ENCODE data around the gene SLC4A1AP.
"Not testable (repeated sequence)": the region's sequence is repeated elsewhere in the genome, so short reads cannot be mapped to it uniquely, and the experiment has no call there.

SLC4A1AP gene, protein sequence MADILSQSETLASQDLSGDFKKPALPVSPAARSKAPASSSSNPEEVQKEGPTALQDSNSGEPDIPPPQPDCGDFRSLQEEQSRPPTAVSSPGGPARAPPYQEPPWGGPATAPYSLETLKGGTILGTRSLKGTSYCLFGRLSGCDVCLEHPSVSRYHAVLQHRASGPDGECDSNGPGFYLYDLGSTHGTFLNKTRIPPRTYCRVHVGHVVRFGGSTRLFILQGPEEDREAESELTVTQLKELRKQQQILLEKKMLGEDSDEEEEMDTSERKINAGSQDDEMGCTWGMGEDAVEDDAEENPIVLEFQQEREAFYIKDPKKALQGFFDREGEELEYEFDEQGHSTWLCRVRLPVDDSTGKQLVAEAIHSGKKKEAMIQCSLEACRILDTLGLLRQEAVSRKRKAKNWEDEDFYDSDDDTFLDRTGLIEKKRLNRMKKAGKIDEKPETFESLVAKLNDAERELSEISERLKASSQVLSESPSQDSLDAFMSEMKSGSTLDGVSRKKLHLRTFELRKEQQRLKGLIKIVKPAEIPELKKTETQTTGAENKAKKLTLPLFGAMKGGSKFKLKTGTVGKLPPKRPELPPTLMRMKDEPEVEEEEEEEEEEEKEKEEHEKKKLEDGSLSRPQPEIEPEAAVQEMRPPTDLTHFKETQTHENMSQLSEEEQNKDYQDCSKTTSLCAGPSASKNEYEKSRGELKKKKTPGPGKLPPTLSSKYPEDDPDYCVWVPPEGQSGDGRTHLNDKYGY

DNA sequence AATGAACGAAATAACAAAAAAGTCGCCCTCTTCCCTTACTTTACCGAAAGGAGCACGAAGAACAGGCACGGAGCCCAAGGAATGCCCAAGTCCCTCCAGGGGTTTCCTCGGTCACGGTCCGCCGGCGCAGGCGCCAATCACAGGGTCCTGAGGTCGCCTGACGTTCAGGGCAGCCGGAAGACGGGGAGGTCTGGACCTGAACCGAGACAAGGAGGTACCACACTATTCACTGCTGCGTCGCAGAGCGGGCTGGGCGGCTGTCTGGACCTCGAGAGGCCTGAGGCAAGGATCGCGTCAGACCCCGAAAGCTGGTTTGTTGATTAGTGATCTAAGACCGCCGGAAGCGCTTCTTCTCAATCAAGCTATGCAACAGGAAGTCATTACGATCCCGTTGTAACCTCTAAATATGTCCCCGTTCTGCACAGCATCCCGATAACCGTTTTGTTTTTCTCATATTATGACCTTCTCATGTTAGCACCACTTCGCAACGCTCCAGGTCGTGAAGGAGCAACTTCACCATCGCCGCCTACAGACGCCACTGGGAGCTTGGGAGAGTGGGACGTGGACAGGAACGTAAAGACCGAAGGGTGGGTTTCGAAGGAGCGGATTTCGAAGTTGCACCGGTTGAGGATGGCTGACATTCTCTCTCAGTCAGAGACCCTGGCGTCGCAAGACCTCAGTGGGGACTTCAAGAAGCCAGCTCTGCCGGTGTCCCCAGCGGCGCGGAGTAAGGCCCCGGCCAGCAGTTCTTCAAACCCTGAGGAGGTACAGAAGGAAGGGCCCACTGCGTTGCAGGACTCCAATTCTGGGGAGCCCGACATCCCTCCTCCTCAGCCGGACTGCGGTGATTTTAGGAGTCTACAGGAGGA, at the start of gene SLC4A1AP, which contains the start of gene SUPT7L:
Gene SLC4A1AP (plus strand): TSS at position 605 of the 869 bp plus-strand sequence. CDS start 26 bp downstream, at position 631.
Gene SUPT7L (minus strand): TSS at position 330 of the 869 bp plus-strand sequence. CDS start 1,422 bp downstream, outside the sequence.
- peak; percentile 57 to 75 (median 58) for DNase-seq (ENCODE audit: low read depth in 2 of 3, low spot score in 1 of 3)

DNA sequence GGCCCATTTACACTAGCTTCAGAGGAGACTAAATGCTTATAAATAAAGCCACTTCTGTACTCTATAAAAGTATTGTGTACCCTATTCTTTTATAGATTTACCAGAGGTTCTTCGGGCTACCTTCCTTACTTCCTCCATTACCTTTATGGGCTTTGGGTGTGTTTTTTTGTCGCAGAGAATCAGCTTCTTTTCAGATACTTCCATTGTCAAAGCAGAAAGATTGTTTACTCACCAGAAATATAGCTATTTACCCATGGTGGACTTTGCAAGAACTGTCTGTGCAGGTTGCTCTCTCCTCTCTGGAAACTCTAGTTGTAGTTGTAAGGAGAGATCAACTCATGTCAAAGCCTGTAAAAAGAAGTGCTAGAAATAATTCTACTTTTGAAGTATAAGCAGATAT, 49.7 kb upstream of the SLC4A1AP start:
- DNase-seq (ENCODE audit: low read depth in 2 of 3, low spot score in 1 of 3) = no peak

DNA sequence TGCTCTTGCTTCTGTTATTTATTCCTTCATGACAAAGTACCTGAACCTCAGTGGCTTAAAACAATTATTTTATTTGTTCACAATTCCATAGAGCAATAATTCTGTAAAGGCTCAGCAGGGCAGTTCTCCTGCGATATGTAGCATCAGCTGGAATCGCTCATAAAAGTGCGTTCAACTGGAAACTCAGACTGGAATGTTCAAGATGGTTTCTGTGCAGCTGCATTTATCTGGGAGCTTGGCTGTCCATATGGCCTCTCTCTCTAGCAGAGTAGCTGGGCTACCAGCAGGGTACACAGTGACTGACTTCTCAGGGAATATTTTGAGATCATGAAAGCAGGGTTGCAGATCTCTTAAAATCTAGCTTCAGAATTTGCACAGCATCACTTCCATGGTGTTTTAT, 48.4 kb upstream of the SLC4A1AP start:
- DNase-seq (ENCODE audit: low read depth in 2 of 3, low spot score in 1 of 3) = no peak

DNA sequence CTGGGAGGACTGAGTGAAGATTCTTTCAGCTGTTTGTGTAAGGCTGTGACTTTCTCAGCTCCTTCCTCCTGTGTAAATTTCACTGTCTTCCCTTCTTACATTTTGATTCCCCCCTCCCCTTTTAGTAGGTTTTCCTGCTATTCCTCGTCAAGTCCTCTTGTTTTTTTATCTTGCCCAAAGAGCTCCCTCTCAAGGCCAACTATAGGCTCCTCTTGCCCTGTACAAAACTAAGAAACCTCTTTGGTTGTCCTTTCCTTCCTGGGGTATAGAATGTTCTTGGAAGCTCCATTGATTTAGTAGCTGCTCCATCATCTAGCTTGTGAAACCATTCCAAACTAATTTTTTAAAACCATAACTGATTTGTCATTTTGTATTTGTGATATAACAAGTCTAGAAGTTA, 42.2 kb upstream of the SLC4A1AP start:
- no peak for DNase-seq (ENCODE audit: low read depth in 2 of 3, low spot score in 1 of 3)

DNA sequence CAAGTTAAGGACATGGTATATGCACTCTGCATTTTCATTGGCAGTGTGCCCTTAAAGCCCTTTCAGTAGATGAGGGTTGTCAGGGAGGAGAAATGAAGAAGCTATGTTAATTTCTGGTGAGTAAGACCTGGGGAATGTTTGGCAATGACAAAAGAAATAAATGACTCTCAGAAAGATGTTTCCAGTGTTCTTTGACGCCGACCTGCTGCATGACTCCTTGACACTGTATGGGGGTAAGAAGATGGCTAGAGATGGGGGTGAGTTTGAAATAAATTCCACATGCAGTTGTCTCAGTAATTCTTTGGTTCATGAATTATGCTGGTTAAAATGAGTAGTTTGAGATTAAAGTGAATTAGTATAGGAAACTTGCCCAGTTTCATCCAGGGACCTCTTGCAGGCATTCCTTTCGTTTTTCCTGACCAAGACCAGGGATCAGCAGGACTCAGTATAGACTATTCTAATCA, 40.7 kb upstream of the SLC4A1AP start:
- DNase-seq (ENCODE audit: low read depth in 2 of 3, low spot score in 1 of 3) = no peak

DNA sequence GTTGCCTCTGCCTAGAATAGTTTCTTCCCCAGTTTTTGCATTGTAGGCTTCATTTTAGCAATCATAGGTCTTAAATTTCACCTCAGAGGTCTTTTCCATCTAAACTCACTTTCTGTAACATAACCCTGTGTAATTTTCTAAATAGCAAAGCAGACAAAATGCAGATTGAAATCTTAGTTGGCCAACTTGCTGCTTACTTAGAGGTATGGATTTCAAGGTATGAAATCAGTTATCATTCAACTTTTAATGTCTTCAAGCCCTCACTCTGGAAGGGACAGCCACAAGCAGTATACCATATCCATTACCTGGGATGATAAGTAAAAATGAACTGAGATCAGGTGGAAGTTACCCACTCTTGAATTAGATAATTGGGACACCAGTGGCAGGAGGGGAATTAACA, 38.7 kb upstream of the SLC4A1AP start:
- no peak for DNase-seq (ENCODE audit: low read depth in 2 of 3, low spot score in 1 of 3)

DNA sequence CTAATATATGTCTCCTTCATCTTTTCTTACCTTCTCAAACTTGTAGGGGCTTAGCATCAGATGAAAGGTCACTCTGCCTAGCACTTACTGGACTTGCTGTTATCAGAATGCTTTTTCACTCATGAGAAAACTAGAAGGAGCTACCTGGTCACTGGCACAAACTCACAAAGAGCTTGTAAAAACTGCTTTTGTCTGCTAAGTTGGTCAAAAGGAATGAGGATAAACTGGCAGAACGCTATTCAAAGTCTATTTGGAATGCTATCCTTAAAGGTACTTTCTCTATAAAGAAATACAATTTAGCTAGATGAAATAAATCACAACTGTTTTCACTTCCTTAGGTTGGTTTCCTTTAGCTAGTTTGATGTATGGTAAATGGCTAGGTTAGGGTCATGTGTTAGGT, 37.4 kb upstream of the SLC4A1AP start:
- DNase-seq (ENCODE audit: low read depth in 2 of 3, low spot score in 1 of 3) = not testable (repeated sequence)

DNA sequence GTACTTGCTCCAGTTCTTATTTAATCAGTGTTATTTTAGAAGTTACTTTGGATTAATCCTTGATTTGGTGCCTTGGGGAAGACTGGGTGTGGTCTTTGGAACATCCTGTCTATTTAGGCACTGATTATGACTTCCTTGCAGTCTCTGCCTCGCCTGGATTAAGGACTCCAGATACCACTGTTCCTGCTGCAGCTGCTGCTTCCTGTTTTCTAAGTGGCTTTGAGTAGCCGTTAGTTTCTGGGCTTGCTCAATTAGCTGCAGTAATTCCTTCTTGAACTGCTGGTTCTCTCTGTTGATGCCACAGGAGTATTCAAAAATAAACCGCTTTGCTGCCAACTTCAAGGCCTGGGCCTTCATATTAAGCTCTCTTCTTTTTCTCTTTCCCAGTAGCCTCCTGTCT, 36.8 kb upstream of the SLC4A1AP start:
- not testable (repeated sequence) for DNase-seq (ENCODE audit: low read depth in 2 of 3, low spot score in 1 of 3)

DNA sequence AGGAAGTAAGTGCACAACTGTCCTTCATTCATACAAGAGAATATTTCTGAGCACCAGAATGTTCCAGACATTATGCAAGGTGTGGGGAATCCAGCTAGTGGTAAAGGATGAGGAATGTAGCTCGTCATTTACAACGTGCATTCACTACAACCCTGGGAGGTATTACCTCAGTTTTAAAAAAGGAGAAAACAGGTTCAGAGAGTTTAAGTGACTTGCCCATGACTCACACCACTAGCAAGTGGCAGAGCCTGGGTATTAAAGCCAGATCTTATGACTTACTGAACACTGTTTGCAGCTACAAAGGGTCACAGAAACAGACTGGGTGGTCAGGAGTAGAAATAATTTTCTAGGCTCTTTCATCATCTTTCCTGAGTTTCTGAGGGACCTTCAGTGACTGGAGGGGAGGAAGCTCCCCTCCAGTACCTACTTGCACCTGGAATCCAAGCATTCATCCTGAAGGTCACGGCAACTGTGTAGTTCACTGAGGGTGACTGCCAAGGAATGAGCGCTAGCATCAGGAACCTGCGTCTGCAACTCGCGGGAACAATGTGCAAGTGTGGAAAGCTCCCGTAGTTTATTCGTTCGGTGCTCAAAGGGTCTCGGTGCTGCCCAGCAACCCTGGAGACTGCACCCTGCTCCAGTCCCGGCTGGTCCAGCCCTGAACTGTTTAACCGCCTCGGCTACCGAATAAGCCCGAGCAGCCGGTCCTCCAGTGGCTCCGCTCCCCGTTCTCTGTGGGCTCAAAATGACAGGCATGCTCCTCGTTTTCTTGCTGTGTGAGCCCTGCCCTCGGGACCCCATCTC, 35.5 kb upstream of the SLC4A1AP start:
- DNase-seq (ENCODE audit: low read depth in 2 of 3, low spot score in 1 of 3) = peak in 2 of 3 donors; percentile 8 to 13

DNA sequence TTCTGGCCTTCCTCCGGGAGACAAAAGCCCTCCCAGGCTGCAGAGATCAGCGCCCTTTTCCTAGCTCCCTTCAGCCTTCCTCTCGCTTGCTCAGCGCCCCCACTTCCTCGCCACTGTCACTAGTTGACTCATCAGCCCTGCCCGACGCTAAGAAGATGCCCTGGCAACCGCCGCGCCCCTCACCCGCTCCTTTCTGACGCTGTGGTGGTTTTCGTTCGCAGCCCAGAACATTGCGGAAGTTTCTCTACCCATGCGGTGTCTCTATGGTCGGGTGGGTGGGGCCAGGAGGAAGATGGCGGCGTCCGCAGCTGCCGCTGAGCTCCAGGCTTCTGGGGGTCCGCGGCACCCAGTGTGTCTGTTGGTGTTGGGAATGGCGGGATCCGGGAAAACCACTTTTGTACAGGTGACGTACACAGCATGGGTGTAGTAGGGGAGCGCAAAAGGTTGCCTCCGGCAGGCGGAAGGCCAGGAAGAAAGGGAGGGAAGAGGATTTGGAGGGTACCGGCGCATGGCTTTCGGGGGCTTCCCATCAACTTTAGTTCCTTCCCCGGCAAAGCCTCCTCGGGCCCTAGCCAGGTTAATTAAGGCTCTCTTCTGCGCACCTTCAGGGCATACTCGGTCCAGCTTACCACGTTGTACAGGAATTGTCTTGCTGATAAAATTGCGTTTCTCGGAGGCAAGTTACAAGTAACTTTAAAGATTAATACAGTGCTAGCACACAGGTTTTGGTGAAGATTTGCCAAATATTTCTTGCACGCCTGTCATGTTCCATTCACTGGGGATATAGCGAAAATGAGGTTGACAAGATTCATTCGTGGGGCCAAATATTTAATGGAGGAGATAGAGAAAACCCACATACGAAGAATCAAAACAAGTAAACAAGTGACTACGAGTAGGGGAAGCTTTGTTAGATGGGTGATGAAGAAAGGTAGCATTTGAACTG, 34.7 kb upstream of the SLC4A1AP start, which contains the start of the genes CCDC121 and GPN1:
Gene CCDC121 (minus strand): TSS at position 246 of the 943 bp plus-strand sequence. CDS start 1,213 bp downstream, outside the sequence.
Gene GPN1 (plus strand): TSS at position 284 of the 943 bp plus-strand sequence. CDS start 9 bp downstream, at position 293.
- peak; percentile 93 to 94 (median 93) for DNase-seq (ENCODE audit: low read depth in 2 of 3, low spot score in 1 of 3)

DNA sequence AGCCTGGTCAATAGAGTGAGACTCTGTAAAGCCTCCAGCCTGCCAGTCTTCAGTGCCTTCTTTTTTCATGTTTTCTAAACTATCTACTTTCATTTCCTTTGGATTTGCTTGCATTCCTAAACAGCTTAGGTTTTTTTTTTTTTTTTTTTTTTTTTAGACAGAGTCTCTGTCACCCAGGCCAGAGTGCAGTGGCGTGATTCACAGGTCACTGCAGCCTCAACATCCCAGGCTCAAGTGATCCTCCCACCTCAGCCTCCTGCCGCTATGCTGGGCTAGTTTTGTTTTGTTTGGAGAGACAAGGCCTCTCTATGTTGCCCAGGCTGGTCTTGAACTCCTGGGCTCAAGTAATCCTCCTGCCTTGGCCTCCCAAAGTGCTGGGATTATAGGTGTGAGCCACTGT, 33.4 kb upstream of the SLC4A1AP start:
- not testable (repeated sequence) for DNase-seq (ENCODE audit: low read depth in 2 of 3, low spot score in 1 of 3)

DNA sequence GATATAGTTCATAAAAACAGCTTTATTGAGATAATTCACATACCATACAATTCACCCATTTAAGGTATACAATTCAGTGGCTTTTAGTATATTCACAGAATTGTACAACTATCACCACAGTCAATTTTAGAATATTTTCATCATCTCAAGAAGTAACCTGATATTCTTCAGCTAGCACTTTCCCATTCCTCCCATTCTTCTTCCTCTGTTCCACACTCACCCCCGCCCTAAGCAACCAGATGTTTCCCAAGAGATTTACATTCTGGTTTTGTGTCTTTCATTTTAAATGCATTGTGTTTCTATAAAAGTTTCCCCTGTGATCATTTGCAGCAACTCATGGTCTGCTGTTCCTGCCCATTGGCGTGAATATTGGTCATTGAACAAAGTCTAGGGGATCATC, 29.4 kb upstream of the SLC4A1AP start:
- DNase-seq (ENCODE audit: low read depth in 2 of 3, low spot score in 1 of 3) = no peak

DNA sequence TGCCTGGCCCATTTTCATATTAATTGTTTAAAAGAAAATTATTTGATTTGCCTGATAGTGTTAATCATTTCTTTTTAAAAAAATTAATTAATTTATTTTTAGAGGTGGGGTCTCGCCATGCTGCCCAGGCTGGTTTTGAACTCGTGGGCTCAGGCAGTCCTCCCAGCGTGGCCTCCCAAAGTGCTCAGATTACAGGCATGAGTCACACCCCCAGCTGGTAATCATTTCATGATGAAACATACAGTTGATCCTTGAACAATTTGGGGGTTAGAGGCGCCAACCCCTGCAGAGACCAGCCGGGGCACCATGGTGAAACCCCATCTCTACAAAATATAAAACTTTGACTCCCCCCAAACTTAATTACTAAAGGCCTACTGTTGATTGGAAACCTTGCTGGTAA, 26.9 kb upstream of the SLC4A1AP start:
- no peak for DNase-seq (ENCODE audit: low read depth in 2 of 3, low spot score in 1 of 3)

DNA sequence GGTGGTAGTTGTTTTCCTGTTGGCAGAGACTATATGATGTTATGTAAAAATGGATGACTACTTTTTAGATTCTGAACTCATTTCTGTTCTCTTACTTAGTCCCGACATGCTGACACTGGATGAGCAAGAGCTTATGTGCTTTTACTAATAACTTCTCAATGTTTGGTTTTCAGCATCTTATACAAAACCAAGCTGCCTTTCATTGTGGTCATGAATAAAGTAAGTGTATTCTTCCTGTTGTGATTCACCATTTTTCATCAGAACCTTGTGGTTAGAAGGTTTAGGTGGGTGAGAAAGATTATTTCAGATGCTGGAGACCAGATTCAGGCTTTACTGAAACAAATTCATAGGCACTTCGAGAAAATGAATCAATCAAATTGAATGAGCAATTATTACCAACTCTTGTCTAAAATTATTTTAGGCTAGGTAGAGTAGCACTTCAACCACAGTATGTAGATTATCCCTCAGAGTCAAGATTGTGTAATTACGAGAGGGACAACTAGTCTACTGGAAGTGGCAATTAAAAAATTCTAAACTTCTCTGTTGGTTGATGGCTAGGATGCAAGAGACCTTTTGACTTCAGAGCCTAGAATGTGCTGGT, 25.6 kb upstream of the SLC4A1AP start:
- peak in 1 of 3 donors; percentile 27 for DNase-seq (ENCODE audit: low read depth in 2 of 3, low spot score in 1 of 3)

DNA sequence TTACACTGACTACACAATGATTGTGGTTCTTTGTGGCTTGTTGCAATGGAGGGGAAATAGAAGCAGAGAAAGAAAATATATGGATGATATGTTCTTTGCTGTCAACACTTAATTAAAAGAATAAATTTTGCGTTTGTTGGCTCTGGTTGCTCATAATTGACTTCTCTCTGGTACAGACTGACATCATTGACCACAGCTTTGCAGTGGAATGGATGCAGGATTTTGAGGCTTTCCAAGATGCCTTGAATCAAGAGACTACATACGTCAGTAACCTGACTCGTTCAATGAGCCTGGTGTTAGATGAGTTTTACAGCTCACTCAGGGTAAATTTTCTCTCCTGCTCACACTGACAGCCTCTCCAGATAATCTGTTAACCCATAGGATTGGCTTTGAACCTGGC, 25.0 kb upstream of the SLC4A1AP start:
- peak in 2 of 3 donors; percentile 19 to 23 for DNase-seq (ENCODE audit: low read depth in 2 of 3, low spot score in 1 of 3)

DNA sequence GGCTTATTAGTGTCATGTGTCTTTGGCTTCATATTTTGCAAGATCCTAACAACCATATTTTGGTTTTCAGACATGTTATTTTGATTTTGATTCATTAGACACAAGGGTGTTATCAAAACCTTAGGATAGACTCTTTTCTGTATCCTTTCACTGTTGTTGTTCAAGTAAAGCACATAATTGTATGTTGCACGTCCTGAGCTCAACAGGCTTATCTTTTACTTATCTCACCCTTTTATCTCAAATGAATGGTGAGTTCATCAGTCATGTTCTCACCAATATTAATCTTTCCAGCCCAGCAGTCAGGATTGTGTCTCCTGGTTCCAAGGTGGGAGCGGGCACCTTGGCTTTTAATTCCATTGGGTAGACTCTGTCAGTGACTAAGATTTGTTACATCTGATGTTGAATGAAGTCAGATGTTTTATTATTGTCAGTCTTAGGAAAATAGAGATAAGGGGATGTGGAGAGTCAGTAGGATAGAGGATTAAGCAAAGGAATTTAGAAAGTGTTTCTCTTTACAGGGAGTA, 22.9 kb upstream of the SLC4A1AP start:
- DNase-seq (ENCODE audit: low read depth in 2 of 3, low spot score in 1 of 3) = no peak

DNA sequence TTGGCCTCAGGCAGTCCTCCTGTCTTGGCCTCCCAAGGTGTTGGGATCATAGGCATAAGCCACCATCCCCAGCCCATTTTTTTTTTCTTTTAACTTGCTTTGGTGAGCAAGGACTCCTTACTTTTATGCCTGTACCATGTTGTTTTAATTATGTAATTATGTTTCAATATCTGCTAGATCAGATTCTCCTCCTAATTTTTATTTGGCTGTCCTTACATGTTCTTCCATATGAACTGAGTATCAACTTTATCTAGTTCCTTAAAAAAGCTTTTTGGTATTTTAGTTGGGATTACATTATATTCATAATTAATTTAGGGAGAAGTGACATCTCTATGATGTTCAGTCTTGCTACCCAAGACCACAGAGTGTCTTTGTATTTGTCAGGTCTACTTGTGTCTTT, 18.5 kb upstream of the SLC4A1AP start:
- no peak for DNase-seq (ENCODE audit: low read depth in 2 of 3, low spot score in 1 of 3)

DNA sequence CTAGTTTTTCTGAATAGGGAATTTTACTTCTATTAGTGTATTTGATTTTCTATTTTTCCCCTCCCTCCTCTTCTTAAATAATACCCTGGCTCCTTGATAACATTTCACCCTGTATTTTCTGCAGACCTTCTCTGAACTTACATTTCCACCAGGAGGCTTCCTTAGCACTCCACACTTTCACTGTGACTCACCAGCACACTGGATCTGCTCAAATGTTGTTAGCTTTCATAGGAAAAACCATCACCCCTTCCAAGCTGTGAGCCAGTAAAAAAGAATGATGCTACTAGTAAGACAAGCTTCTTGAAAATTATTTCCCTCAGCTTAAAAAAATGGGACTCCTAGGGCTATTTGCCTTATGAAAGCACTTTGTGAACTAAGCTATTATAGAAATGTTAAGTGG, 16.4 kb upstream of the SLC4A1AP start:
- no peak for DNase-seq (ENCODE audit: low read depth in 2 of 3, low spot score in 1 of 3)
